Measurements from ENCODE around the gene ZNF544. TPM values are rescaled to one million over a fixed set of nuclear protein-coding genes. Genes with fewer than 3 reads are reported as not detected.

The ZNF544 gene
- total RNA-seq, 1 experiment from 2014 or later = 50.5 TPM

DNA sequence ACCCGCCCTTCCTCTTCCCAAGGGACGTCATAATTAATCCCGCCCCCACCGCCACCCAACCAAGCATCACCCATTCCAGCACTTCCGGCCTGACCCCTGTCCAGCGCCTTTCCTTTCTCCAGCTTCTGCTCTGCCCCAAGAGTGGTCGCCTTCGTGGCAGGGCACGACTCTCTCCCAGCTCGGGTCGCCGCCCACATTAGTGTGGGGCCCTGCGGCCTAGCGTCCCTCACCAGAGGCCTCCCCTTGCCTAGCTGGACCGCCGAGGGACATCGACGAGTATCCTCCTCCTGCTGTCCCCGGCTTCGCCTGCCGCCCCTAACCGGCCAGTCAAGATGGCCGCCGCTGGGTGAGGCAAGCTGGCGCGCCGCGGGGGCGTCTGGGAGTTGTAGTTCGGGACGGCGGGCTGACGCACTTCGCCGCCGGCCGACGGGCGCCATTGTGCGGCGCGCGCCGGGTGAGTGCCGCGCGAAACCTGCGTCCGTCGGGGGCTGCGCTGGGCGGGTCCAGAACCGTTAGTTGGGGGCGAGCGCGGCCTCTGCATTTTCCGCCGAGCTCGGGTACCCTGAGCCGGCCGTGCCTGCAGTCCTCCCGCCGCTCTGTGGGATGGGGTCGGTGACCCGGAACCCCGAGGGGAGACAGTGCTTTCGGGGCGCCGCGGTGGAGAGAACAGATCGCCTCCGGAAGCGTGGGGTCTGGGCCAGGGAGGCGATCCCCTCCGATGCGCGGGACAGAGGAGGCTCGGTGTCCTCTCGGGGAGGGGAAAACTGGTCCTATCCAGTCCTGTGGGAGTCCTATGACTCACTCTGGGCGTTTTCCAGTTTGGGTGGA is 45.5 kb upstream of the ZNF544 start, which contains the start of gene ZNF274:
Gene ZNF274 (plus strand): TSS at position 73 of the 828 bp plus-strand sequence. CDS start 905 bp downstream, outside the sequence.
- CTCF ChIA-PET = interaction anchor here (0.6 kb wide), 1 partner anchor 45 kb away, joined by 3 read pairs; no protein-coding TSS in a partner anchor

DNA sequence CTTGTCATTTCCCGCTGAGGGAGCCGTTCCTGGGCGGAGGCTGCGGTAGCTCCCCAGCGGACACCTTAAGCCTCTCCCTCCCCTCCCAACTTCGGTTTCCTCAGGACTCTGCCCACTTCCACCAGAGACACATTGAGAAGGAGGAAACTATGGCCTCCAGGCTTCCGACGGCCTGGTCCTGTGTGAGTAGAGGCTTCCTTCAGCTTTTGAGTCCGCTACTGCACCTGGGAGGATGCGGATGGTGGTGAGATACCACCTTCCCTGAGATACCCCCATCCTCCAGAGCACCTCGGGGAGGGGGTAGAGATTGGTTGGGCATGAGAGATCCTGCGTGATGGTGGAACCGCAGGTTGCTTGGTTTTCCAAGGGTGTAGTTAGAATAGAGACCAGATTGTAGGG is 44.9 kb upstream of the ZNF544 start:
- peak overlapping the region; percentile 69 for H3K4me3 ChIP-seq (ENCODE audit: low read depth, low read length, poor library complexity, severe bottlenecking)
- DNase-seq (ENCODE audit: low spot score) = no peak
- H3K9me3 ChIP-seq (ENCODE audit: low read depth, low read length, poor library complexity, severe bottlenecking) = peaks cover 64% of the 10 kb centered on the region
- intact Hi-C loops (cut with micrococcal nuclease; ENCODE audit: unreplicated experiment) = no loop called here
- H3K27me3 ChIP-seq (replicated peaks; ENCODE audit: insufficient read depth, low read depth, low read length, poor library complexity) = no peaks in the 10 kb centered on the region
- no peaks in the 10 kb centered on the region for H3K4me1 ChIP-seq (ENCODE audit: insufficient read depth, low read length, poor library complexity, severe bottlenecking)
- TF ChIP-seq EZH2 (IDR thresholded peaks at IDR 0.05; ENCODE audit: borderline replicate concordance, low read depth, low read length, poor library complexity, severe bottlenecking) = no peak
- TF ChIP-seq, protein P1, sequence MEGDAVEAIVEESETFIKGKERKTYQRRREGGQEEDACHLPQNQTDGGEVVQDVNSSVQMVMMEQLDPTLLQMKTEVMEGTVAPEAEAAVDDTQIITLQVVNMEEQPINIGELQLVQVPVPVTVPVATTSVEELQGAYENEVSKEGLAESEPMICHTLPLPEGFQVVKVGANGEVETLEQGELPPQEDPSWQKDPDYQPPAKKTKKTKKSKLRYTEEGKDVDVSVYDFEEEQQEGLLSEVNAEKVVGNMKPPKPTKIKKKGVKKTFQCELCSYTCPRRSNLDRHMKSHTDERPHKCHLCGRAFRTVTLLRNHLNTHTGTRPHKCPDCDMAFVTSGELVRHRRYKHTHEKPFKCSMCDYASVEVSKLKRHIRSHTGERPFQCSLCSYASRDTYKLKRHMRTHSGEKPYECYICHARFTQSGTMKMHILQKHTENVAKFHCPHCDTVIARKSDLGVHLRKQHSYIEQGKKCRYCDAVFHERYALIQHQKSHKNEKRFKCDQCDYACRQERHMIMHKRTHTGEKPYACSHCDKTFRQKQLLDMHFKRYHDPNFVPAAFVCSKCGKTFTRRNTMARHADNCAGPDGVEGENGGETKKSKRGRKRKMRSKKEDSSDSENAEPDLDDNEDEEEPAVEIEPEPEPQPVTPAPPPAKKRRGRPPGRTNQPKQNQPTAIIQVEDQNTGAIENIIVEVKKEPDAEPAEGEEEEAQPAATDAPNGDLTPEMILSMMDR (conservative IDR thresholded peaks at IDR 0.05; ENCODE audit: low read depth, low read length) = no peak
- peak overlapping the region; percentile 98 for H3K27ac ChIP-seq (ENCODE audit: low read depth, low read length, poor library complexity, severe bottlenecking)
- BruUV-seq (replicated peaks) = TSS peak; percentile 60
- ChIA-PET CTCF (no interaction called here), POLR2A (ENCODE audit: low non-redundant PET) (no interaction called here)
- peaks cover 28% of the 10 kb centered on the region for H3K36me3 ChIP-seq (ENCODE audit: insufficient read depth, low read length, poor library complexity, severe bottlenecking)

More for the DNA sequence above, 45.5 kb upstream of the ZNF544 start, which contains the start of gene ZNF274:
- Histone ChIP-seq H3K4me1 (ENCODE audit: insufficient read depth, low read length, poor library complexity, severe bottlenecking) (no peaks in the 10 kb centered on the region), H3K4me3 (ENCODE audit: low read depth, low read length, poor library complexity, severe bottlenecking) (peak within 1 kb of the TSS; percentile 69), H3K27ac (ENCODE audit: low read depth, low read length, poor library complexity, severe bottlenecking) (peak within 1 kb of the TSS; percentile 98), H3K27me3 (replicated peaks; ENCODE audit: insufficient read depth, low read depth, low read length, poor library complexity) (no peaks in the 10 kb centered on the region), H3K36me3 (ENCODE audit: insufficient read depth, low read length, poor library complexity, severe bottlenecking) (peaks cover 27% of the 10 kb centered on the region), H3K9me3 (ENCODE audit: low read depth, low read length, poor library complexity, severe bottlenecking) (peaks cover 67% of the 10 kb centered on the region)
- intact Hi-C loops (cut with micrococcal nuclease; ENCODE audit: unreplicated experiment) = no loop called here
- POLR2A ChIA-PET (ENCODE audit: low non-redundant PET) = no interaction called here
- no TSS peak for BruUV-seq (replicated peaks)
- DNase-seq (ENCODE audit: low spot score) = peak; percentile 95
- no peak for TF ChIP-seq EZH2 (IDR thresholded peaks at IDR 0.05; ENCODE audit: borderline replicate concordance, low read depth, low read length, poor library complexity, severe bottlenecking)
- TF ChIP-seq, protein P1 (conservative IDR thresholded peaks at IDR 0.05; ENCODE audit: low read depth, low read length) = no peak

DNA sequence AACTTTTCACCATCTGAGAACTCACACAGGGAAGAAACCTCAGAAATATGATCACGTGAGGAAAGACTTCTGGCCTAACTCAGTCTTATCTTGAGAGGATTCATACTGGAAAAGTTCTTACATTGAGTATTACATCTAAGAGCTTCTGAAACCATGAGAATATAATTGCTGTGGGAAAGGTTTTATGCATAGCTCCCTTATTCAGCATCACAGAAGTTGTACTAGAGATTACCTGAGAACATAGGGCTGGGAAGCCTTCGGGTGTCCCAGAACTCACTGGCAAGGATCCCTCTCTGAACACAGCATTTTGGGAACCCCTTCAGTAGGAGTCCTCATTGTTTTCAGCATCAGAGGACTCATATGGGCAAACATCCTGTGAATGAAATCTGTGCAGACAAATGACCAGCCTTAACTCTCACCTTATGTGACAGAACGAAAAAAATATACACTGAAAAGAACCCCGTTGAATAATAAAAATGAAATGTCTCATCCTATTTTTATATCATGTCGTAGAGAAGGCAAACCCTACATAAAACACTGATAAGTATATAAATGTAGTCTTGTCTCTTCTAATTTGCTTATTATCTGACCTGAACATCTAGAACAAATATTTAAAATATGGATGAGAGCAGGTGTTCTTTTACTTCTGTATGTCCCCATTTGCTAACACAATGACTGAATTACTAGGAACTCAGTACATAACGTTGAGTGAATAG is 31.7 kb upstream of the ZNF544 start:
- Histone ChIP-seq H3K27me3 (replicated peaks; ENCODE audit: insufficient read depth, low read depth, low read length, poor library complexity) (no peaks in the 10 kb centered on the region), H3K27ac (ENCODE audit: low read depth, low read length, poor library complexity, severe bottlenecking) (no peak overlapping the region), H3K9me3 (ENCODE audit: low read depth, low read length, poor library complexity, severe bottlenecking) (peaks cover 83% of the 10 kb centered on the region), H3K36me3 (ENCODE audit: insufficient read depth, low read length, poor library complexity, severe bottlenecking) (peaks cover 39% of the 10 kb centered on the region), H3K4me1 (ENCODE audit: insufficient read depth, low read length, poor library complexity, severe bottlenecking) (no peaks in the 10 kb centered on the region), H3K4me3 (ENCODE audit: low read depth, low read length, poor library complexity, severe bottlenecking) (no peak overlapping the region)
- ChIA-PET CTCF (no interaction called here), POLR2A (ENCODE audit: low non-redundant PET) (no interaction called here)
- no TSS peak for BruUV-seq (replicated peaks)
- DNase-seq (ENCODE audit: low spot score) = no peak
- intact Hi-C loops (cut with micrococcal nuclease; ENCODE audit: unreplicated experiment) = no loop called here
- TF ChIP-seq, protein P1 (conservative IDR thresholded peaks at IDR 0.05; ENCODE audit: low read depth, low read length) = no peak
- no peak for TF ChIP-seq EZH2 (IDR thresholded peaks at IDR 0.05; ENCODE audit: borderline replicate concordance, low read depth, low read length, poor library complexity, severe bottlenecking)
